Gastrocnemius medialis (tissue), 4 donors: ENCODE measurements around the gene PCNA.

Source experiments
- CTCF ChIP-seq, 5 experiments: fragments of 450-650 bp in 3 of 5; fragments of 200-600 bp in 2 of 5; sonication (generic) in 2 of 5; IDR thresholded peaks in 4 of 5; conservative IDR thresholded peaks in 1 of 5; 1 replicate in 4 of 5; 2 replicates in 1 of 5; pipeline ENCODE4 v1.5.1; 2016 to 2019; ENCODE audit warnings: antibody characterized with exemption in 5 of 5, mild to moderate bottlenecking in 3 of 5, moderate library complexity in 3 of 5
- POLR2A ChIP-seq, 2 donors: fragments of 450-650 bp; IDR thresholded peaks; one replicate each; pipeline ENCODE4 v1.6.1; 2017; ENCODE audit warnings: antibody characterized with exemption in 2 of 2, mild to moderate bottlenecking in 2 of 2, moderate library complexity in 2 of 2

GRCh38 chr20:5127204-5127858, 7.6 kb upstream of the PCNA start:
- TF ChIP-seq CTCF (IDR thresholded peaks at IDR 0.05 in 4 of 5, conservative IDR thresholded peaks at IDR 0.05 in 1 of 5) (no peak), POLR2A (IDR thresholded peaks at IDR 0.05) (peak in 1 of 2 donors; percentile 36)
